Activated T-cell treated with anti-CD3 and anti-CD28 coated beads, Interleukin-2, amount 50 U/mL, for 48 hours (primary cell): ENCODE results near the gene STAT6.

ENCODE experiments used
- DNase-seq, 2 experiments: peaks; one replicate each; pipeline ENCODE4 v3.0.0-alpha.2; 2020

Gene STAT6

GRCh38 chr12:57046947-57047890 lies 63.9 kb downstream of the STAT6 start:
- DNase-seq: peak; percentile 79 to 80

GRCh38 chr12:57046086-57046791 lies 64.9 kb downstream of the STAT6 start:
- DNase-seq: no peak
